ENCODE data around the gene CHN2.

CHN2 gene

DNA sequence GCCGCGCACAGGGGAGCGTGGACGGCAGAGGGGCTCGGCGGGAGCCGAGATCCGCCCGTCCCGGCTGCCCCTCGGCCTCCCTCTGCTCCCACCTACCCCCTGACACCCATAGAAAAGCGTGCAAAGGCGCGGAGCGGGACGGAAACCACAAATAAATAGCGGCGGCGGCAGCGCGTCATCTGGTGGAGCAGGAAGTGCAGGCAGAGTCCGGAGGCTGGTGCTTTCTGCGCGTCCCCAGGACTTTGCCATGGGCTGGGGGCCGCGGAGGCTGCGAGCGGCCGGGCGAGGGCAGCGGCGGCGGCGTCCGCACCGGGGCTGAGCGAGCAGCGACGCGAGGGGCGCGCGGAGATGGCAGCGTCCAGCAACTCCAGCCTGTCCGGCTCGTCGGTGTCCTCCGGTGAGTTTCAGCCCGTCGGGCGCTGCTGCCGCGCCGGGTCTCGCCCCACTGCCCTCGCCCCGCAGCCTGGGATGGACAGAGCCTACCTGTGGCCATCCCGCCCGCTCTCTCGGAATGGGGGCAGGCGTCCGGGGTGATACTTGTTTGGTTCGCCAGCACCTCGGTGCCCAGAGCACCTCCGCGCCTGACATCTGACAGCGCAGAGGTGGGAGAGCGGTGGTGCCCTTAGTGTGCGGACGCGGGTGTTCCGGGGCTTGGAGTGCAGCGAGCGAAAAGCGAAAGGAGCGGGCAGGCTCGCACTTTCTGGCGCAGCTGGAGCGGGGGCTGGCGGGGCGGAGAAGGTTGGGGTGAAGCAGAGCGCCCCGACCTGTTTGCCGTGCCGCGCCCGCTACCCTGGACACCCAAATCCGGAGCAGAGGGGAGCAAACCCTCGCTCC lies at the start of gene CHN2:
CHN2 (plus strand) TSS at position 182 of the 834 bp plus-strand sequence.
- DNase-seq, result peak; percentile 23 to 24

DNA sequence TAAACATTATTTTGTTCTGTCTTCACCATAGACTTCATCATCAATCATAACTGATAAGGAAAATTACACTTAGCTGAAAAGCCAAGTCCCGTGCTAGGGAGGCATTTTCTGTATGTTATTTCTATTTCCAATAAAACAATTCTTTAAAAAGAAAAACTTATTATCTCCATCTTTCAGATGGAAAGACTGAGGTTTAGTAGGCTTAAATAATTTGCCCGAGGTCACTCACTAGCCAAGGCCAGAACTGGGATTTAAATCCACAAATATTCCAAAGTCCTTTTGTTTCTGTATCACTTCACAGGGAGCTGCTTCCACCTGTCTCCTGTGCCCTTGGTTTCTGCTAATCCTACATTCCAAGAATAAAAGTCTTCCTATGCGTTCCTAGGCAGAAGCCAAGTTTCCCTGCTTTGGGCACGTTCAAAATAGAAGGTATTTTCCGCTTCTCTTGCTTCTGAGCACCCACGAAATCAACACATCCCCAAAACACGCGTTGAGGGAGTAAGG lies 49.0 kb upstream of the CHN2 start:
- no peak for DNase-seq

DNA sequence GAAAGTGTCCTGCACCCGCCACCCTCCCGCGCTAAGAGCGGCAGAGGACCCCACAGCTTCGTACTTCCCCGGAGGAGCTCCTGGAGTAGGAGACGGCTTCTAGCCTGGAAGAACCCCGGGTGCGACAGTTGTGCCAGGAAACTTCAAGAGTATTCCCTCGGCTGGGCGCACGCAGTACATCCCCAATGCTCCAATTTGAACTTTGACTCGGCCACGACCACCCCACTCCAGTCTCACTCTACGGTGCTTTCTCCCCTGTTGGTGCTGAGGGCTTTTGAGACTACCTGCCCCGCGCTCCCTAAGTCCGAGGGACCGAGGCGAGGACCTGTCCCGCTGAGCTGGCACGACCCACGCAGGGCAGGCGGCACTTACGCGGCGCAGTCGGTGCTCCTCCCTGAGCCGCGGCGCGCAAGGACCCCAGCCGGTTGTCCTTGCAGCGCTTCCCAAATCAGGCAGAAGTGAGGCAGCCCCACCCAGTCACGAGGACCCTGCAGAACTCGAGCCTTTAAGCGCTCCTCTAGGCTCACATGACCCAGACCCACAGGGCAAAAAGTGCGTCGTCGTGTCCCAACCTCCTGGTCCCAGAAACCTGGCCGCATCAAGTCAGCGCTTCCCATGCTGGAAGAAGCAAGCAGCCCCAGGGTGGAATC lies 48.4 kb upstream of the CHN2 start, which contains the start of gene CPVL:
CPVL (minus strand) TSS at position 481 of the 650 bp plus-strand sequence. CDS start 25,476 bp downstream, outside the sequence.
- DNase-seq, result no peak

DNA sequence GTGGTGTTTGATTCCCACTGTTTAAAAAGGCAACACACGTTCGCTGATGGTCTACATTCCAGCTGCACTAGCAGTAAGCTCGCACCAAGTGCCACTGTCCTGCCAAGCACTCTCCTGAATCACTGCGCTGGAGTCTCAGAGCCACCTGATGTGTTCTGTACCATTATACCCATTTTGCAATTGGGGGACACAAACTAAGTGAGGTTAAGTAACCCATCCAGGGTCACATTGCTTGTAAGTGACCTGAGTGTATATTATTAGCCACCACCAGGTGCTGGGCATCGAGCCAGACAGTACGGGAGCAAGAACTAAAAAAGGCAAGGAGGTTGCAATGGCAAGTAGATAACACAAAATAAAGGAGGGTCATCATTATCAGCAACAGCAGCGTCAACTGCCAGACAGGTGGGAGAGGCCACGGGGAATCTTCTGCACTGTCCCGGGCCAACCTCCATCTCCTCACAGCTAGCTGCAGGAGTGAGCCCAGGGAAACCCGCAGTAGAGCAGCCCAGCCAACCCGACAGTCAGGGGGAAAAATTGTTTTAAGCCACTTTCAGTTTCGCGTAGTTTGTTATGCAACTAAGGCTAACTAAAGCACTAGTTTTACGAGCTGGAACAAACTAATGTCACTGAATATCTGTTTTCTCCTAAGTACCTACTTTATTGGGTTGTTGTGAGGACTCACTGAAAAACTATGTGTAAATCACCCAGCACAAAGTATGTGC lies 47.5 kb upstream of the CHN2 start:
- DNase-seq, result no peak

DNA sequence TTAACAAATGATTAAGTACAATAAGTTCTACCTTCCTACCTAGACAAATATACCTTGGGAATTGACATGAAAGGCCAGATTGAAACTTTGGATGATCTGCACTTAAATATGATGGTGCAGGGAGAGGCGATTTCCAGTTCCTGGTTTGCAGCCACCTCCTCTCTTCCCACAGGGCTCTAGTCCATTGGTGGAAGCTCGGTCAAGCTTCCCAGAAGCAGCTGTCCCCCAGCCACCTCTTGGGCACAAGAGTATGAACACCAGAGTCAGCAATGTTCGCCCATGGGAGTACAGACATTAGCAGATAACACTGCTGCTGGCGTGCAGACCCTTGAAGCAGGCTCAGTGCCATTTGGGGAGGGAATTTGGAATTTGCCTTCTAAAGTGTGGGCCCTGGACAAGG lies 46.8 kb upstream of the CHN2 start:
- DNase-seq, result no peak

DNA sequence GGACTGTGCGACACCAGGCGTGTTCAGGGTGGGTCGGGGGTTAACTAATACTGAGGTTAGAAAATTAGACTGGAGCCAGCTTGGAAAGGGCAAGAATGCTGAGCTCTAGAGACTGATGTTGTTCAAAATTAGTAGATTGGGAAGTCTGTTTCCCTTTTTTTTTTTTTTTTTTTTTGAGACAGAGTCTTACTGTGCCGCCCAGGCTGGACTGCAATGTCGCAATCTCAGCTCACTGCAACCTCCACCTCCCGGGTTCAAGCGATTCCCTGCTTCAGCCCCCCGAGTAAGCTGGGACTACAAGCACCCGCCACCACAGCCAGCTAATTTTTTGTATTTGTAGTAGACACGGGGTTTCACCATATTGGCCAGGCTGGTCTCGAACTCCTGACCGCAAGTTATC lies 45.5 kb upstream of the CHN2 start:
- no peak for DNase-seq

DNA sequence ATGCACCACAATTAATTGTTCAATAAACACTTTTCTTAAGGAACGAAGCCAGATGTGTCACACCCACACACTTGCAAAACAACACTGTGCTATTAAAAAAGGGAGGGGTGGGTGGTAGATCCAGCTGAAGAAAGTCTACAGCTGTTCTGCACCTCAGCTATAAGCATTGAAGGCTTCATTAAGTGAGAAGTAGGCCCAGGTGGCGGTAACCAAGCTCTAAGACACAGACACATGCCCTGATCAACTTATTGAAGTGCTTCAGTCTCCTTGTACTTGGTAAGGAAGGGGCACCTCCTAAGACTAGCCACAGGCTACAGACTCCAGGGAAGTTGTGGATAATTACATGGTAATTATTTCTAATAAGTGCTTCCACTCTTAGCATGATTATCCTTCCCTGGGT lies 43.7 kb upstream of the CHN2 start:
- DNase-seq, result no peak

DNA sequence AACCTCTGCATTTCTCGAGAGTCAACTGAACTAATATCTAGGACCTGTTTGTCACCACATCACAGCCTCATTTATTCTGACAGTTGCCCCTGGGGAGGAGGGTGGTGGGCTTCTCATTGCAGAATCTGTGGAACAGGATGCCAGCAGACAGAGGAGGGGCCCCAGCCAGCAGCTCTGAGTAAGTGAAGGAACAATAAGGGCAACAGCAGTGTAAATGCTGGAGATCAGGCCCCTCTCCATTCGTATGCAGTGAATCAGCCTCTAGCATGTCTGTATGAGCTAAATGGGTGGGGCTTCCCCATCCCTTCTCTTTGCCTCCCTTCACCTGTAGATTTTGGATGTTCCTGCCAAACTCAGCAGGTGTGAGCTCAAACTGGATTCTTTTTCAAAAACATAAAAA lies 40.5 kb upstream of the CHN2 start:
- DNase-seq, result no peak

DNA sequence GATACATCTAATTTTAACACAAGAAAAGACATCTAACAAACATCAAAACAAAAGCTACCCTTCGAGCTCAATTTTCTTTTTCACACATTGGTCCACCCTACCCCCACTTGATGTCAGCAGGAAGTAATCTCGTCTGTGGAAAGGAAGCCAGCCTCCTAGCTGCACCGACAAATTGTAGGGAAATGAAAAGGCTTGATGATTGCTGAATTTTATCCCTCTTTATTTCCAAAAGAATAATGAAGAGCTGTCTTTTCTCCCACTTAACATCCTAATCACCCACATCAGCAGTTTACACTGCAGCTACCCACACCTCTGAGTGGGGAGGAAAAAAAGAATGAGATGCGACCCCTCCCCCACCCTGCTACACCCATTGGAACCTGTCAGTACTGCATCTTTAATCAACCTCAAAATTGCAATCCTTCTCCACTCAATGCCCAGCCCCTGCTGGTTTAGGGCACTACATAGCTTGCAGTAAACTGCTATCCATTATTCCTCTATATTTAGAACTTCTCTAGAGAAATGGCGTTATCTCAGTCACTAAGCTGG lies 37.6 kb upstream of the CHN2 start:
- no peak for DNase-seq

DNA sequence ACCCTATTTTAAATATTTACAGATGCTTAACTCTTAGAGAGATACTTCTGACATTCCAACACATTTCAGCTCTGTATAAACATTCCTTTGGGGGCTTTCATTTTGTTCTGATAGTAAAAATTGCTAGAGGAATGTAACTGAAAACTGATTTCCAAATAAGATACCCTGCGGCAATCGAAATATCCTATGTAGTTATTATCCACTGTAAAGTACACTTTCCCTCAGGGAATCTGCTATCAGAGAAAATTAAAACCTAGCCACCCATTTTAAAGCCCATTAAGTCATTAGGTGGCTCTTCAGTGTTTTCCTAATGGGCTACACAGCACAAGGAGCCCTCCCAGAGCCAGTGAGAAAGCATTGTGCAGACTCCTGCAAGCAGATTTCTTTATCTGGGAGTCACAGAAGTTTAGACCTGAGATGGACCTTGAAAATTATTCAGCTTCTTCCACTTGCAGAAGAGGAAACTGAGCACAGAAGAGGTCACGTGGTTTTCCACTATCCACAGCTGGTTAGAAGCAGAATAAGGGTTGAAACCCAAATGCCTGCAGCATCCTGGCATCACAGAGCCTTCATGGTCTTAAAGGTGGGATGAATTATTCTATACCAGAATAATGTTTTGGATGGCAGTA lies 35.7 kb upstream of the CHN2 start:
- DNase-seq, result no peak

DNA sequence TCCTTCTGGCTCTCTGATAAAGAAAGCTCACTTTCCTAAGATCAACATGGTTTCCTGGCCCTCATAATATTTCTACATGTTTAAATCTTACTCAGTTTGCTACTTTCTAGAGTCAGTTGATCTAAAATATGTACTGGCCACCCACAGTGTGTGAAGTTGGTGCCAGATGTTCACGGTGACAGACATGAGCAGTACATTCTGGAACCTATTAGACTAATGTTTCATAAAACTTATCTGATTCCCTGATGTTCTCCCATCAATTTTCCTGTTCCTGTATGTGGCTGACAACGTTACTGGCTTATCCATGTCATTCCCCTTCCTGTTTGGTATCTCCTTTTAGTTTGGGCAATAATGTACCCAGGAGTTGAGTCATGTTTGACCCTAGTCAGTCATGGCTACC lies 34.5 kb upstream of the CHN2 start:
- no peak for DNase-seq

DNA sequence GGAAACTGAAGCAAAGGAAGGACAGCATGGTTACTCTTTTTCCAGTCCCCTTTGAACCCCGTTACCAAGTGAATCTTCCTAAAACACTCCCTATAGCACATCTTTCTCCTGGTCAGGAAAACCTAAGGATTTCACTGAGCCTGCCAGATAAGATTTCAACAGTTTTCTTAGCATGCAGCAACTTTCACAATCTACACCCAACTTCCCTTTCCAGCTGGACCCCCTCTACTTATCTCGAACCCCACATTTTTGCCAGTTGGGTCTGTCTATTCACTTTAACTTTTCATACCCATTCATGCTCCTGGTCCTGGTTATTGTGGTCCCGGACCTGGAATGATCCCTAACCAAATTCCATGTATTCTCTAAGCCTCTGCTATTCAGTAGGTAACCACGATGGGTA lies 33.3 kb upstream of the CHN2 start:
- DNase-seq, result no peak

DNA sequence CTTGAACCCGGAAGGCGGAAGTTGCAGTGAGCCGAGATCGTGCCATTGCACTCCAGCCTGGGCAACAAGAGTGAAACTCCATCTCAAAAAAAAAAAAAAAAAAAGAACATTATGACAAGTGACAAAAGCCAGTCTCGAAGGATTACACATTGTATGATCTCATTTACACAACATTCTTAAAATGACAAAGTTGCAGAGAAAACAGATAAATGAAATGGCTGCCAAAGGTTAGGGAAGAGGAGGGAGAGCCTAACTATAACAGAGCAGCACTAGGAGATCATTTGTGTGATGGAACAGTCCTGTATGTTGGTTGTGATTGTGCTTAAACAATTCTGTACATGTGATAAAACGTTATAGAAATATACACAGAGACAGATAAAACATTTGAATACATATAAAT lies 32.0 kb upstream of the CHN2 start:
- no peak for DNase-seq

DNA sequence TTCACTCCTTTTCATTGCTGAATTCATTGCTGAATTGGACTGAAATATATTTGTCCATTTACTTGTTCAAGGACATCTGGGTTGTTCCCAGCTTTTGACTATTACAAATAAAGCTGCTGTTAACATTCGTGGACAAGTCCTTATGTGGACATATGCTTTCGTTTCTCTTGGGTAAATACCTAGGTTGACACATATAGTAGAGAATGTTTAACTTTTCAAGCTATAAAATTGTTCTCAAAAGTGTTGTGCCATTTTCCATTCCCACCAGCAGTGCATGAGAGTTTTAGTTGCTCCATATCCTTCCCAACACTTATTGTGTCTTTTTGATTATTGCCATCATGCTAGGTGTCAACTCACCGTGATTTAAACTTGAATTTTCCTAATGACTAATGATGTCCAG lies 30.7 kb upstream of the CHN2 start:
- DNase-seq, result no peak

DNA sequence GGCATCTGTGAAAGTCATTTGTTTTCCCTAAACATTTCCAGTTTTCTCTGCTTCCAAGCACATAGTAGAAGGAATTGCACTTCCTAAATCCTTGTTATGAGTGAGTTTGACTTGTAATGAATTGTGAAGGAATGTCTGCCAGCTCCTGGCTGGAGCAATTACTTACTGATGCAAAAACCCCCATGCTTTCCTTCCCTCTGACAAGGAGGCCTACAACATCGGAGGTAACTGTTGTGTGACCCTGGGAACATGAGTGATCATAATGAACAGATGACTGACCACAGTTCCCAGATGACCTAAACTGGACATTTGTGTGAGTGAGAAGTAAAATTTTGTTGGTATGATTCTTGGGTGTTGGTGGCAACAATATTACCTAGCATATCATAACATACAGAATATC lies 26.9 kb upstream of the CHN2 start:
- no peak for DNase-seq

DNA sequence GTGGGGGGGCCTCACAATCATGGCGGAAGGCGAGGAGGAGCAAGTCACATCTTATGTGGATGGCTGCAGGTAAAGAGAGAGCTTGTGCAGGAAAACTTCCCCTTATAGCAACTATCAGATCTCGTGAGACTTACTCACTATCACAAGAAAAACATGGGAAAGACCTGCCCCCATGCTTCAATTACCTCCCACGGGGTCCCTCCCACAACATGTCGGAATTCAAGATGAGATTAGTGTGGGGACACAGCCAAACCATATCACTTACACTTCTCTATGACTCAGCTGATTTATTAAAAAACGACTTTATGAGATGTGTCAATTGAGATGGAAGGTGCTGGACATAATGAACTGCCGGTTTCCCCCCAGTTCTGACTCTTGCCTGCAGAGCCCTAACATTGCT lies 23.8 kb upstream of the CHN2 start:
- DNase-seq, result no peak

DNA sequence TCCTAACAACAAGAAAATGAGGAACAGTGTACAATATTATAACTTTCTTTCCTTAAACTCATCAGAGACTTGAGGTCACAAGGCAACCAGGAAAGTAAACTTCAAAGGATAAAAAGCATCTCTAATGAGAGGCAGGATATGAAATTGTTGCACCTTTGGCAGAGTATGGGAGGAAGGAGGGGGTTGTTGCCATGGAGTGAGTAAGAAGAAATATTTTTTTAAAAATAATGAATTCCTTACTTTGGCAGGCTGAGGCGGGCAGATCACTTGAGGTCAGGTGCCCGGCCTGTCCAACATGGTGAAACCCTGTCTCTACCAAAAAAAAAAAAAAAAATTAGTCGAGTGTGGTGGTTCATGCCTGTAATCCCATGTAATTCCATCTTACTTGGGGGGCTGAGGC lies 21.1 kb upstream of the CHN2 start:
- no peak for DNase-seq

DNA sequence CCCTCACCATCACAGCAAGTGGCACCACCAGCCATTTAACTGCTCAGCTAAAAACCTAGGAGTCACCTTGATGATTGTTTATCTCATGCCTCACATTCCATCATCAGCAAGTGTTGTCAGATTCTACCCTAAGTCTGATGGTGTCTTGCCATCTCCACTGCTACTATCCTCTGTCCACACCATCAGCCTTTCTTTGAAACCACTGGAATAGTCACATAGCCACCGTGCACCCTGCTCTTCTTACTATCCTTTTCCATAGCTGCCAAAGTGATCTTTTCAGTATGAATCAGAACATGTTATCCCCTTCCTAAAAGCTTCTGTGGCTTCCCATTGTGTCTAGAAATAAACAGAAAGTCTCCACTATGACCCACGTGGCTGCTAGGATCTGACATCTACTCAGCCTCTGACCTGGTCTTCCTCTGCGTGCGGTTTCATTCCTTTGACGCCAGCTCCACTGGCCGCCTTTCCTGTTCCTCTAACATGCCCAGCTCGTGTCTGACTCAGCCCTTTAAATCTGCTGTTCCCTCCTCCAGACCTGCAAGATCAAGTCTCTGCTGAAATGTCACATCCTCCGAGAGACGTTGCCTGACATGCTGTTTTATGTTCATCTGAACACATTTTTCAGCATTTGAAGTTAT lies 16.5 kb upstream of the CHN2 start:
- DNase-seq, result no peak

DNA sequence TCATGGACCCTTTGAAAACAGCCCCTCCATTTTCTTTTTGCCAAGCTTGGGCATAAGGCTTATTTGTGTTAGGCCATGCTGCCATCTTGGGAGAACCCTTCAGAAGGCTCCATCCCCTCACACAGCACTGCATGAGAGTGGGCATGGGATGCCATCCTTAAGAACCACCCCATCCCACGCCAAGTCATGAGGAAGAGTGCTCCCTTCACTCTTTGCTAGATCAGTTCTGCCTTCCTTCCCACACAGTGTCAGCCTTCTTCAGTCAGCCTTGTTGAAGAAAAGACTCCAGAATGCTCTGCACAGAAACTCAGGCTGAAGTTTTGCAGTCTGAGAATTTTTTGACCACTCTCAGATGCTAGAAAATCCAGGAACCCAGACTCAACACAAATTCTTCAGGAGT lies 15.5 kb upstream of the CHN2 start:
- DNase-seq, result no peak

DNA sequence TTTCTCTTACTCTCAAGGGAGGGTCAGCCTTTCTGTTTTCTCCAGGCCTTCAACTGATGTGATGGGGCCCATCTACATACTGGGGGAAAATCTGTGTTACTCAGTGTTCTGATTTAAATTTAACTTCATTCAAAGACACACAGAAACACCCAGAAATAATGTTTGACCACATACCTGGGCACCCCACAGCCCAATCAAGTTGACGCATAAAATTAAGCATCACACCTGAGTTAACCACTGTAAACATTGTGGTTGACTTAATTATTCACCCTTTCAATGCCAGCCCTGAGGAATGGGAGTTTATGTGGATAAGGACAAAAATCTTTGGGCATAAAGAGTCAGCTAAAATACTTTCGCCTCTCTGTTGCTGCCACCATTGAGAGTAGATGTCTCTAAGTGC lies 10.0 kb upstream of the CHN2 start:
- DNase-seq, result no peak

DNA sequence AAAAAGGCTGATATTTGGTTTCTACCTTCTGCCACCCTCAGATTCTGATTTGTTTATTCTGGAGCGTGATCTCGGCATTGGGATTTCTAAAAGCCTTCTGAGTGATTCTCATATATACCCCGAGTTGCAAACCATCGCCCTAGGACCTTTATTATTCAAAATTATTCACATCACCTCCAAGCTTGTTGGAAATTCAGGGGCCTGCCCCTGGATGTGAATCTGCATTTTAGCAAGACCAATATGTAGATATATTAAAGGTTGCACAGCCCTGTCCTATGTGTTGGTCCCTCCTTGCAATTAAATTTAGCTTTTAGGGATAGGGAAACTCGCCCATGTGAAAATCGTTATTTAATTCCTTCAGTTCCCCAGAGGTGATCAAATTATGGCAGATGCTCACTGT lies 9.0 kb upstream of the CHN2 start:
- DNase-seq, result no peak

DNA sequence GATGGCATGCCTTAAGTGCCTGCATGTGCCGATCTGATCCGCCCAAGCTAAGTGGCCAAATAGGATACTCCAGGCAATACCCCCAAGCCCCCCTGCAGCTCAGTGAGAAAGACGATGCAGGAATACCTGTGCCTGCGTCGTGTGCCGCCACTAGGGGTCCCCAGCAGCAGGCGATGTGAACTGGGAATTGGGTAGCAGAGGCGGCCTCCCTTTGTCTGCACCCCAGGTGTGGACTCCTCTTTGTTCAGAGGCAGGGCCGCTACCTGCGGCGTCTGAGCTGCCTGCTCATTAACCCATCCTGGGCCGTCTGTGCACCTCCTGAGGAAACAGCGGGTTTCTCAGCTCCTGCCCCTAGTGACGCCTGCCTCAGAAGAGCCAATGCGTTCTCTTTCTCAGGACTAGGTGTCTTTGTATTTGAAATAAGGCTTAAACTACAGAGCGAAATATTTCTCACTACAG lies 4.8 kb upstream of the CHN2 start:
- DNase-seq, result peak in 1 of 2 experiments; percentile 36

All from stimulated activated CD4-positive, alpha-beta T cell treated with anti-CD3 and anti-CD28 coated beads, Interleukin-4, amount 100 ng/mL, for 4 hours (primary cell).